K562 (cell line): ENCODE data around the gene CST7. TPM values are rescaled to one million over a fixed set of nuclear protein-coding genes. Genes with fewer than 3 reads are reported as not detected.
A peak's percentile ranks its signal among the peaks of the same experiment; 100 is the strongest.

Source experiments
- ATAC-seq: fragments of 200-7000 bp; cut with Tn5 transposase; 3 replicates; pipeline ENCODE4 v1.9.1; 2020; ENCODE audit warnings: moderate library complexity
- BruUV-seq: library from RNA; stranded (reverse); fragments of 400-500 nt; replicated peaks from 2 replicates; lab custom pipeline; 2021; lab: Mats Ljungman, UMichigan
- CTCF ChIA-PET: fragments of 300-600 bp; formaldehyde crosslinking; extraction: SDS; loops from one replicate; lab custom pipeline; 2021; ENCODE audit warnings: low intra/inter-chr PET ratio; lab: Yijun Ruan, JAX
- POLR2A ChIA-PET: fragments of 300-600, 350-650 bp; sonication (Branson Sonifier 250); formaldehyde crosslinking; extraction: SDS; loops from one replicate; lab custom pipeline; 2021; ENCODE audit warnings: antibody characterized with exemption, inconsistent platforms; lab: Yijun Ruan, JAX
- DNase-seq, 4 experiments: peaks; one replicate each; pipeline versions ENCODE4 v3.0.0 to v3.0.0-alpha.2; 2011 to 2018; ENCODE audit warnings: low spot score in 3 of 4, mixed read lengths in 3 of 4; ENCODE audit errors: extremely low read depth in 1 of 4
- FAIRE-seq: peaks from 2 replicates; lab custom pipeline; 2011; peaks lifted over from hg19 to GRCh38; lab: Jason Lieb, UNC
- H2AFZ ChIP-seq: 2 replicates; pipeline ENCODE4 v1.6.0; 2011; ENCODE audit warnings: low read depth, low read length, control low read depth, inconsistent platforms
- H3K27ac ChIP-seq: fragments of 200-600 bp; 3 replicates; pipeline ENCODE4 v1.8.0; 2011; ENCODE audit warnings: low read depth, mild to moderate bottlenecking, control low read depth, inconsistent platforms, low read length, moderate library complexity, mixed read lengths; ENCODE audit errors: extremely low read depth
- H3K27me3 ChIP-seq, 2 experiments: fragments of 300-600 bp in 1 of 2; 2 replicates in 1 of 2; 3 replicates in 1 of 2; pipeline versions ENCODE4 v1.6.0 to v1.8.0; 2011; ENCODE audit warnings: inconsistent platforms in 2 of 2, low read length in 2 of 2, mild to moderate bottlenecking in 1 of 2, mixed read lengths in 1 of 2, moderate library complexity in 1 of 2; ENCODE audit not compliant: control insufficient read depth in 2 of 2, insufficient read depth in 2 of 2
- H3K36me3 ChIP-seq: fragments of 300-600 bp; 3 replicates; pipeline ENCODE4 v1.8.0; 2011; ENCODE audit warnings: mild to moderate bottlenecking, low read length, inconsistent platforms; ENCODE audit not compliant: control insufficient read depth, insufficient read depth
- H3K4me1 ChIP-seq, 2 experiments: fragments of 200-600 bp in 1 of 2; replicated peaks in 1 of 2; 2 replicates in 1 of 2; 3 replicates in 1 of 2; pipeline versions ENCODE4 v1.5.1 to v1.8.0; 2011; ENCODE audit warnings: inconsistent platforms in 2 of 2, low read length in 2 of 2, mild to moderate bottlenecking in 1 of 2, mixed read lengths in 1 of 2, moderate library complexity in 1 of 2; ENCODE audit not compliant: control insufficient read depth in 2 of 2, insufficient read depth in 2 of 2
- H3K4me2 ChIP-seq: 2 replicates; pipeline ENCODE4 v1.6.1; 2011; ENCODE audit warnings: low read length, control low read depth, inconsistent platforms, mixed read lengths; ENCODE audit not compliant: insufficient read depth
- H3K4me3 ChIP-seq: fragments of 200-600 bp; sonication (generic), shearing (Covaris generic); 2 replicates; pipeline ENCODE4 v1.5.1; 2016; ENCODE audit warnings: control low read depth, inconsistent platforms
- H3K79me2 ChIP-seq: fragments of 200-600 bp; 3 replicates; pipeline ENCODE4 v1.8.0; 2011; ENCODE audit warnings: low read length, inconsistent platforms; ENCODE audit not compliant: control insufficient read depth, insufficient read depth
- H3K9ac ChIP-seq, 2 experiments: 2 replicates each; pipeline versions ENCODE4 v1.6.0 to v1.6.1; 2011; ENCODE audit warnings: low read depth in 2 of 2, low read length in 2 of 2, control low read depth in 1 of 2, inconsistent platforms in 1 of 2, mild to moderate bottlenecking in 1 of 2, mixed read lengths in 1 of 2; ENCODE audit not compliant: insufficient read depth in 1 of 2
- H3K9me1 ChIP-seq: one replicate; pipeline ENCODE4 v1.6.0; 2011; ENCODE audit warnings: inconsistent platforms, mild to moderate bottlenecking, low read length, moderate library complexity; ENCODE audit not compliant: control insufficient read depth, insufficient read depth
- H3K9me3 ChIP-seq: replicated peaks from 2 replicates; pipeline ENCODE4 v1.5.1; 2011; ENCODE audit warnings: low read depth, low read length, inconsistent platforms; ENCODE audit not compliant: control insufficient read depth, insufficient read depth
- H4K20me1 ChIP-seq: replicated peaks from 2 replicates; pipeline ENCODE4 v1.6.1; 2011; ENCODE audit warnings: low read length, inconsistent platforms, mixed read lengths; ENCODE audit not compliant: control insufficient read depth, insufficient read depth
- BACH1 ChIP-seq: fragments of 200-800 bp; sonication (Bioruptor generic); IDR thresholded peaks from 2 replicates; pipeline ENCODE4 v1.6.1; 2016; ENCODE audit warnings: missing genetic modification characterization, missing compliant biosample characterization
- FOSL1 ChIP-seq: fragments of 200-800 bp; sonication (Bioruptor generic); conservative IDR thresholded peaks from 2 replicates; pipeline ENCODE4 v1.6.1; 2016; ENCODE audit warnings: missing genetic modification characterization, missing compliant biosample characterization
- FOXK1 ChIP-seq: sonication (generic); formaldehyde crosslinking; IDR thresholded peaks from 2 replicates; pipeline ENCODE4 v1.8.0; 2022; ENCODE audit warnings: missing genetic modification reagents, mild to moderate bottlenecking, borderline replicate concordance
- HOXB6 ChIP-seq: fragments of 250-450 bp; sonication (Bioruptor Pico); IDR thresholded peaks from 2 replicates; pipeline ENCODE4 v1.5.1; 2022; ENCODE audit warnings: mild to moderate bottlenecking, borderline replicate concordance
- MIER1 ChIP-seq: fragments of 450-650 bp; IDR thresholded peaks from 2 replicates; pipeline ENCODE4 v1.6.1; 2016; ENCODE audit warnings: antibody characterized with exemption, mild to moderate bottlenecking, low read depth
- NR4A1 ChIP-seq, 2 experiments: fragments of 250-450 bp in 1 of 2; fragments of 450-650 bp in 1 of 2; sonication (Bioruptor Pico) in 1 of 2; IDR thresholded peaks; 2 replicates each; pipeline versions ENCODE4 v1.4.0 to v1.6.1; 2016 to 2020; ENCODE audit warnings: mild to moderate bottlenecking in 2 of 2, missing compliant biosample characterization in 1 of 2, missing genetic modification characterization in 1 of 2, moderate library complexity in 1 of 2
- POLR2AphosphoS5 ChIP-seq: IDR thresholded peaks from 2 replicates; pipeline ENCODE4 v1.6.1; 2011; ENCODE audit warnings: mild to moderate bottlenecking, low read depth, low read length, moderate library complexity; ENCODE audit not compliant: control insufficient read depth, insufficient read depth
- PRDM10 ChIP-seq: fragments of 450-650 bp; IDR thresholded peaks from 2 replicates; pipeline ENCODE4 v1.6.1; 2018; ENCODE audit not compliant: partially characterized antibody
- SMARCC2 ChIP-seq: fragments of 450-650 bp; IDR thresholded peaks from 2 replicates; pipeline ENCODE4 v1.6.1; 2017; ENCODE audit warnings: antibody characterized with exemption, moderate library complexity, mild to moderate bottlenecking, low read depth
- SNIP1 ChIP-seq: fragments of 450-650 bp; IDR thresholded peaks from 2 replicates; pipeline ENCODE4 v1.7.1; 2017; ENCODE audit warnings: low read depth, mild to moderate bottlenecking
- ZBED1 ChIP-seq: IDR thresholded peaks from 2 replicates; pipeline ENCODE4 v1.6.1; 2014
- ZFX ChIP-seq: sonication (generic); formaldehyde crosslinking; IDR thresholded peaks from 2 replicates; pipeline ENCODE4 v1.8.0; 2022; ENCODE audit warnings: mild to moderate bottlenecking, missing genetic modification reagents, moderate library complexity
- ZNF316 ChIP-seq: fragments of 450-650 bp; IDR thresholded peaks from 2 replicates; pipeline ENCODE4 v1.6.1; 2016
- ZNF445 ChIP-seq: fragments of 250-450 bp; sonication (Bioruptor Pico); IDR thresholded peaks from 2 replicates; pipeline ENCODE4 v1.4.0; 2020; ENCODE audit warnings: low read depth, mild to moderate bottlenecking, moderate library complexity
- WGBS: fragments of 100-300 bp; shearing (Covaris generic); methylation state at CpG from one replicate; pipeline ENCODE4 v1.1.6; 2016; ENCODE audit warnings: low coverage, mixed read lengths; ENCODE audit not compliant: insufficient coverage; ENCODE audit errors: missing lambda C conversion rate; 5-methylcytosine and 5-hydroxymethylcytosine counted together
- in situ Hi-C: fragments of 300-500 bp; cut with MboI; formaldehyde crosslinking; loops from 4 replicates; pipeline ENCODE4 v1.15.0; 2018; ENCODE audit warnings: inconsistent platforms, mixed read lengths
- intact Hi-C: fragments of 100-400 bp; cut with micrococcal nuclease; formaldehyde crosslinking; loops from 2 replicates; pipeline ENCODE4 v1.14.2; 2022
- polyA plus RNA-seq, 8 experiments: library from polyadenylated mRNA; depleted of rRNA in 4 of 8; stranded (reverse) in 5 of 8; unstranded in 3 of 8; fragments of >200 nt; fragmentation: Nextera tagmentation in 2 of 8; fragmentation: Illumina TruSeq in 1 of 8; extraction: Ambion mirVana in 2 of 8; extraction: Trizol in 1 of 8; gene quantifications; 2 replicates each; pipeline versions ENCODE4 v1.2.1 to v1.2.3, GENCODE V29; 2011 to 2014; ENCODE audit warnings: inconsistent platforms in 1 of 8, missing spikeins in 1 of 8
- total RNA-seq, 7 experiments: library from RNA; depleted of rRNA in 6 of 7; stranded (reverse); fragments of >200 nt in 6 of 7; fragmentation: Illumina TruSeq in 2 of 7; extraction: Trizol in 2 of 7; gene quantifications; 2 replicates each; pipeline versions ENCODE4 v1.2.1 to v1.2.3, GENCODE V29; 2011 to 2021; ENCODE audit warnings: low replicate concordance in 1 of 7
- TF ChIP-seq, protein P1 (sequence below): fragments of 450-650 bp; conservative IDR thresholded peaks from 2 replicates; pipeline ENCODE4 v1.6.1; 2016; ENCODE audit warnings: missing genetic modification characterization, low read depth, mild to moderate bottlenecking, missing compliant biosample characterization, moderate library complexity

Gene CST7
- total and polyA plus RNA-seq, 9 of the 15 experiments (the other 6 are each of a cell fraction or from before 2014, with no cell fraction given) = not detected

GRCh38 chr20:24992487-24993205 lies 43.6 kb downstream of the CST7 start, which contains the start of gene APMAP:
TSS of gene APMAP (minus strand) at chr20:24992751. CDS start at chr20:24992688, 63 bp downstream.
- Histone ChIP-seq H3K9me3 (no peaks in the 10 kb centered on the region), H3K36me3 (peaks cover 5% of the 10 kb centered on the region; the same call in 1 of the 3 replicates), H3K4me2 (peak within 1 kb of the TSS; percentile 91), H4K20me1 (peaks cover 4% of the 10 kb centered on the region; the same call in 1 of the 2 replicates), H3K9ac (peak within 1 kb of the TSS; percentile 77 to 95), H3K4me3 (peak within 1 kb of the TSS; percentile 86), H3K27me3 (no peaks in the 10 kb centered on the region; a peak in 2 of 5 replicates), H3K9me1 (no peaks in the 10 kb centered on the region), H3K27ac (peak within 1 kb of the TSS; percentile 74), H3K4me1 (peaks cover 10 to 11% of the 10 kb centered on the region in 2 experiments; a peak in 4 of 5 replicates), H2AFZ (peak within 1 kb of the TSS; percentile 95), H3K79me2 (peaks cover 22% of the 10 kb centered on the region)
- no TSS peak for BruUV-seq
- peak; percentile 88 to 93 (median 92) for DNase-seq
- CTCF ChIA-PET = interaction anchor here (0.7 to 3.8 kb wide), 2 partner anchors 72 to 581 kb away, joined by 3 to 34 read pairs; no protein-coding TSS in a partner anchor
- in situ Hi-C loops = loop anchor here (5.0 kb wide), 1 partner anchor 70 kb away; no protein-coding TSS in a partner anchor
- intact Hi-C loops = loop anchor here (10.0 kb wide), 2 partner anchors 302 to 402 kb away; partner anchors contain the start of gene ABHD12
- POLR2A ChIA-PET = interaction anchor here (0.6 kb wide), 1 partner anchor 1084 kb away, joined by 3 read pairs; no protein-coding TSS in a partner anchor
- peak; percentile 77 for FAIRE-seq
- peak; percentile 97 for ATAC-seq
- WGBS = under 1% methylated on average over 58 of the region's 69 CpGs
- TF ChIP-seq ZFX (CRISPR knock-in tag) = peak; percentile 77
- no peak for TF ChIP-seq HOXB6 (CRISPR knock-in tag)
- peak; percentile 16 for TF ChIP-seq PRDM10
- no peak for TF ChIP-seq FOXK1
- TF ChIP-seq FOSL1 = no peak
- no peak for TF ChIP-seq MIER1
- TF ChIP-seq ZBED1 = no peak
- no peak for TF ChIP-seq BACH1
- TF ChIP-seq ZNF316 = no peak
- no peak for TF ChIP-seq ZNF445 (CRISPR knock-in tag)
- TF ChIP-seq, protein P1, sequence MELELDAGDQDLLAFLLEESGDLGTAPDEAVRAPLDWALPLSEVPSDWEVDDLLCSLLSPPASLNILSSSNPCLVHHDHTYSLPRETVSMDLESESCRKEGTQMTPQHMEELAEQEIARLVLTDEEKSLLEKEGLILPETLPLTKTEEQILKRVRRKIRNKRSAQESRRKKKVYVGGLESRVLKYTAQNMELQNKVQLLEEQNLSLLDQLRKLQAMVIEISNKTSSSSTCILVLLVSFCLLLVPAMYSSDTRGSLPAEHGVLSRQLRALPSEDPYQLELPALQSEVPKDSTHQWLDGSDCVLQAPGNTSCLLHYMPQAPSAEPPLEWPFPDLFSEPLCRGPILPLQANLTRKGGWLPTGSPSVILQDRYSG (tag) = no peak
- TF ChIP-seq SNIP1 = no peak
- no peak for TF ChIP-seq SMARCC2
- no peak for TF ChIP-seq NR4A1 (CRISPR knock-in tag; IDR thresholded peaks at IDR 0.05)
- TF ChIP-seq NR4A1 (tag; IDR thresholded peaks at IDR 0.05) = 0 out of 2 replicates have a peak, but pooled peaks have one; percentile 33
- 0 out of 2 replicates have a peak, but pooled peaks have one; percentile 25 for TF ChIP-seq POLR2AphosphoS5
